ENCODE data around the gene BEGAIN.

GRCh38 chr14:100522616-100523099 lies 64.6 kb downstream of the BEGAIN start:
- TF ChIP-seq ASH1L (IDR thresholded peaks at IDR 0.05; ENCODE audit: borderline replicate concordance, low read depth, partially characterized antibody) (no peak), FOXJ3 (CRISPR knock-in tag; IDR thresholded peaks at IDR 0.05) (no peak)

Data from K562 (cell line).